GM18861 (cell line): ENCODE measurements around the gene PTRH1.

ENCODE experiments used
- ATAC-seq: cut with Tn5 transposase; IDR thresholded peaks from one replicate; pipeline ENCODE4 v1.9.1; 2021; ENCODE audit not compliant: unreplicated experiment

Gene PTRH1

DNA sequence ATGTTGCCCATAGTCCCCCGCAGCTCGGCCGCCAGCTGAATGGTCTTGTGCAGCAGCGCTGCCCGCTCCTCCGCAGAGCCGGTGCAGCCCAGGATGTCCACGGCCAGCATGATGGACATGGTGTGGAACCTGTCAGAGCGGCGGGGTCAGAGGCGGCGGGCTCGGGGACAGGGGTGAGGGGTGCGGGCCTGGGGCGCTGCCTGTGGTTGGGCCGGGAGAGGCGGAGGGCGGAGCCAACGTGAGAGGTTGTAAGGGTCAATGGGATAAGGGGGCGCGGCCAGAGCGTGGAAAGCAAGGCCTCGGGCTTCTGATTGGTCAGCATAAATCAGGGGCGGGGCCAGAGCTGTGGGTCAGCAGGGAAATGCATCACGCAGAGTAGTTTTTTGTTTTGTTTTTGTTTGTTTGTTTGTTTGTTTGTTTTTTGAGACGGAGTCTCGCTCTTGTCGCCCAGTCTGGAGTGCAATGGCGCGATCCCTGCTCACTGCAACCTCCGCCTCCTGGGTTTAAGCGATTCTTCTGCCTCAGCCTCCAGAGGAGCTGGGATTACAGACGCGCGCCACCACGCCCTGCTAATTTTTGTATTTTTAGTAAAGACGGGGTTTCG, 26.5 kb upstream of the PTRH1 start:
- ATAC-seq: no peak

DNA sequence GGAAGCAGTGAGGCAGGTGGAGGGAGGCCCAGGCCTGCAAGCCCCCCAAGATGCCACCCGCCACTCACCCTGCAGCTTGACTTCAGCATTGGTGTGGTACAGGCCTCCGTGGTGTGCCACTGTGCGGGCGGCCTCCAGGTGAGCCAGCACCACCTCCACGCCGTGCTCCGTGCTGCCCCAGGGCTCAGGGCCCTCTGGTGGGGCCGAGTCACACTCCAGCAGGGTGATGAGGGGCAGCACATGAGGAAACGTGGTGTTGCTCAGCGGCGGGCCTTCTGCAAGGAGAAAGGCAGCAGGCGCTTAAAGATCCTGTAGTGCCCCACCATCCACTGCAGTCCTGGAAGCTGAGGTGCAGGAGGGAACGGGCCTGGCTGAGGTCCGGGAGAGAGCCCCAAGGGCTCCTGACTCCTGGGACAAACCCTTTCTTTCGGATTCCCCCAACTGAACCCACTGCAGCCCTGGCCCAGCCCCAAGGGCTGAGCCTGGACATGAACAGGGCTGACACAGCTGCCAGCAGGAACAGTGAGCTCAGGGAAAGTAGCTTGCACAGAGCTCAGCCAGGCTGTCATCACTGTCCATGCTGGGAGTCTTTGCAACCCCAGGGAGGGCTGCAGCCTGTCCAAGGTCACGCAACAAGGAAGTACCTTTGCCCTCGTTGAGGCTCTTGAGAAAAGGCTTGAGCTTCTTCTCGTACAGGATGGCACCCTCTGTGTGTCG, 24.3 kb upstream of the PTRH1 start:
- no peak for ATAC-seq

DNA sequence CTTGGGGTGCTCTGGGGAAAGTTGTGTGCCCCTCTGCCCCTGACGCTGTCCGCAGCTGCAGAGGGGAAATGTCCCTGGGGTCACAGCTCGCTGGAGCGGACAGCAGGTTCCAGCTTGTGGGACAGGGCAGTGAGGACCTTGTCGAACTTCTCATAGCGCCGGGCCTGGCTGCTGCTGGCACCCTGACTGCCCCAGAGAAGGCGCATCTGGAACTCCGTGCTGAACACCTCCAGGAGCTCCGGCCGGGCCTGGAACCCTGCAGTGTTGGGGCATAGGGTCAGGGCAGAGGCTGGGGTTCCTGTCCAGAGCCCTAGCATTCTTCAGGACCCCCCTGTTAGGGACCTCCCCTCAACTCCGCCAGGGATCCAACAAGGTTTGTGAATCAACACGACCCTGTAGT, 23.2 kb upstream of the PTRH1 start:
- no peak for ATAC-seq

DNA sequence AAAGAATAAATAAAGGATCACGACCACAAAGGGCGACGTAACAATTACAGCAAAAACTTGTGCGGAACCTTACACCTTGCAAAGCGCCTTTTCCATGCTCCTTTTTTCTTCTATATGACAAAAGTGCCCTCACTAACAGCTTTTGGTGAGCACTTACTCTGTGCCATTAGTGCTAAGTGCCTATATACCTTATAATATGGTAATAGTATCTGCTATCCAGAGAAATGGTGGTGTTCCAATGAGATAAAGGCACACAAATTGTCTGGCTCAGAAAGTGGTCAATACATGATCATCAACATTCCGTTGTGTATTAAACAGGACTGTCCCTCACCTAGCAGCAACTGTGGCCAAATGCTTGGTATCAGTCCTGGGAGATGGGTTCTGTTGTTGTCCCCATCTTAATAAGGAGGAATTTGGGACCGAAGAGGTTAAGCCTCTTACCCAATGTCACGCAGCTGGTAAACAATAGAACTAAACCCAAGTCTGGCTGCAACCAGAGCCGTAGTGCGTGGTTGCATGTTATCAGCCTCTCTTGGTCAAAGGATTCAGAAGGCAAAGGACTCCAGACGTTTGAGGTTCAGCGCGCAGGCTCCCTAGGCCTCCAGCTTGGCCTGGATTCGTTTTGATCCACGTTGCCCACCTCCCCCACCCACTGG, 20.2 kb upstream of the PTRH1 start:
- peak; percentile 8 for ATAC-seq

DNA sequence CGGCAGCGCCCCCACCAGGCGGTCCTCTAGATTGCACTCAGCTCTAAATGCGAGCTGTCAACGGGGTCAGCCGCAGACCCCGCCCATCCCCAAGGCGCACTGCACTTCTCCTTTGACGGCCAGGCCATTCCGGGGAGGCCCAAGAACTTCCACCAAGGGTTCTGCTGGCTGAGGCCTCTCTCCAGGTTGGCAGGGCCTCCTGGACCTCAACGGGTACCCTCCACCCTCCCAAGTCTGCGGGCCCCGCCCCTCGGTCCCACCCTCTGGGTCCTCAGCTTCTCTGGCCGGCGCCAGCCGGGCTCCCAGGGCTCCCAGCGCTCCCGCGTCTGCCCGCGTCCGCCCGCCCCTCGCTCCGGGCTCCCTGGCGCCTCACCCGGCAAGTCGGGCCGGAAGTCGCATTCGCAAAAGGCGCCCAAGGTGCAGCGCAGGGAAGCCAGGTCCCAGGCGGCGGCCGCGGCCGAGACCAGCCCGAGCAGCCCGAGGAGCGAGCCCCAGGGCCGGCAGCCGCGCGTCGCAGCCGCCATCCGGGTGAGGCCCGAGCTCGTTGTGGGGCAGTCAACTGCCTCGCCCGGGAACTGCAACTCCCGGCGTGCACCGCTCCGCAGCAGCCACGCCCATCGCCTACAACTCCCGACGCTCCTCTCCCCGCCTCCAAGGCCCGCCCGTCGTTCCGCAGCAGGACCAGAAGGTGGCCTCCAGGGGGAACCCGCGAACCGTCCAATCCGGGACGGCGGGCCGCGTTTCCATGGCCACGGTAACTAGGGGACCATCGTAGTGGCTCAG, 19.5 kb upstream of the PTRH1 start, which contains the start of gene TOR2A:
TOR2A (minus strand) TSS at position 548 of the 783 bp plus-strand sequence; CDS start at position 524, 24 bp downstream.
- peak; percentile 72 for ATAC-seq

DNA sequence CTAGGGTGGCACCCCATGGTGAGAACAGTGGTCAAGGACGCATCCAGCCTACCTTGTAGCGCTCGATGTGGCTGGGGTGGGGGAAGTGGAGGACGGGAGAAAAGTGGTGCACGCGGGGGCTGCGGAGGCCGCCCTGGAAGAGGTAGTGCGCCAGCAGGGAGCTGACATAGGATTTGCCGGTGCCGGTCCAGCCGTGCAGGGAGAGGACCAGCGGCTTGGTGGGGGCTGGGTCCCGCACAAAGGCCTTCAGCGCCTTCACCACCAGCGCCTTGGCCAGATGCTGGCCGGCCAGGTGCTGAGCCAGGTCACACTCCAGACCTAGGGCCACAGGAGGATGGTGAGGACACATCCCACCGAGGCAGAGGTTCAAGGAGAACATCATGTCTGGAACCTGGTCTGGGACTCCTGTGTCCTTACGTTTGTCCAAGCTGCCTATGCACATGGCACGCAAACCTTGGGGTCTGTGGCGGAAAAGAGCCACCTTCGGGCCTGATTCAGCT, 18.8 kb upstream of the PTRH1 start:
- no peak for ATAC-seq

DNA sequence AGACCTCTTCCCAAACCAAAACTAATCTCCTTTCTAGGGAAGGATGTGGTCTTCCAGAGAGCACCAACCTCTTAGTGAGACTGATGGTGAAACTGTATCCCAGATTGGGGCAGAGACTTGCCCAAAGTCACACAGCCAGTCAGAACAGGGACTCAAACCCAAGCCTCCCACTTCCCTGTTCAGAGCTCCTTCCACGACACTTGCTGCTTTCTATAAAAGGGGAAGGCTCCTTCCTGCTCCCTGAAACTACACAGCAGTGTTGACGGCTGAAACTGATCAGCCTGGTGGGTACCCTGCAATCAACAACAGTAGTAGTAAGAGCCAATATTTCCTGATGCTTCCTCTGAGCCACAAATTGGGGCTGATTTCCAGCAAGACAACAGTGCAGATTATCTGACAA, 18.2 kb upstream of the PTRH1 start:
- ATAC-seq: no peak

DNA sequence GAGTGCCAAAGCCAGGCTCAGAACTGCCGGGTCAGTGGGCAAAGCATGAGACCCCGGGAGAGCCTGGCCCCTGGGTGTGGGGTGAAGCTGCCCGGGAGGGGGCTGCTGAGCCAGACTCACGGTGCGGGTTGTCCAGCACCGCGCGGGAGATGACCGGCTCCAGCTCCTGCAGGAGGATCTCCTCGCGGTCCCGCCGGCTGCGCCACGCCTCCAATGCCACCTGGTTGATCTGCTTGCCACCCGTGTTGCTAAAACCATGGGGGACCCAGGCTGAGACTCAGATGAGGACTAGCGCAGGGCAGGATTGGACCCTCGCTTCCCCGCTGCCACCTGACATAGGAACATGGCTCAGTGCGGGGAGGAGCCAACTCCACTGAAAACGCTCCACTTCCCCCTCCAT, 17.0 kb upstream of the PTRH1 start:
- ATAC-seq: no peak

DNA sequence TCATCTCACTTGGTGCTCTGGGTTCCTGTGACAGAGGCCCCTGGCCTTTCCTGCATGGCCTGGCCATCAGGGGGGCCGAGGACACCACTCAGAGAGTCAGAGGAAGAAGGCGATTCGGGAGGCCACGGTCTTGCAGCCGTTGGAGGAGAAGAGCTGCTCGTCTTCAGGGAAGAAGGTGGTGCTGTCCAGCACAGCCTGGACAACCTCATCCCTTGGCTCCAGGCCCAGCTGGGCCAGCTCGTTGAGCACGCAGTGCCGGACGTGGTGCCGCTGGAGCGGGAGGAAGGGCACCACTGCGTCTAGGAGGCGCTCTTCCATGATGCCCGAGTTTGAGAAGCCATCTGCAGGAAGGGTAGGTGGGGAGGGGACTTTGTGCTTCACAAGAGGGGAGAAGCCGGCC, 16.5 kb upstream of the PTRH1 start:
- no peak for ATAC-seq

DNA sequence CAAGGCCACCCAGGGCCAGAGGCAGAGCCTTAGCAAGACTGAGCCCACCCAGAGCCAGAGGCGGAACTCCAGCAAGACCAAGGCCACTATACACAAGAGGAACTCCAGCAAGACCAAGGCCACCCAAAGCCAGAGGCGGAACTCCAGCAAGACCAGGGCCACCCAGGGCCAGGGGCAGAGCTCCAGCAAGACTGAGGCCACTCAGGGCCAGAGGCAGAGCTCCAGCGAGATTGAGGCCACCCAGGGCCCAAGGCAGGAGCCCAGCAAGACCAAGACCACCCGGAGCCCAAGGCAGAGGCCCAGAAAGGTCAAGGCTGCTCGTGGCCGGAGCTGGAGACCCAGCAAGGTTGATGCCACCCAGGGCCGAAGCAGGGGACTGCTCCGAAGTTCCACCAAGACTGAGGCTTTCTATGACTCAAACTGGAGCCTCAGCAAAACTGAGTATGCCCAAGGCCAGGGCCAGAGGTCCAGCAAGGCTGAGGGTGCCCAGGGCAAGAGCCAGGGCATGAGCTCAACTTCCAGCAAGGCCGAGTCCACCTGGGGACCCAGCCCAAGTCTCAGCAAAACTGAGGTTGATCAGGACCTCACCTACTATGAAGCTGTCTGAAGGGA, 15.4 kb upstream of the PTRH1 start:
- ATAC-seq: no peak

DNA sequence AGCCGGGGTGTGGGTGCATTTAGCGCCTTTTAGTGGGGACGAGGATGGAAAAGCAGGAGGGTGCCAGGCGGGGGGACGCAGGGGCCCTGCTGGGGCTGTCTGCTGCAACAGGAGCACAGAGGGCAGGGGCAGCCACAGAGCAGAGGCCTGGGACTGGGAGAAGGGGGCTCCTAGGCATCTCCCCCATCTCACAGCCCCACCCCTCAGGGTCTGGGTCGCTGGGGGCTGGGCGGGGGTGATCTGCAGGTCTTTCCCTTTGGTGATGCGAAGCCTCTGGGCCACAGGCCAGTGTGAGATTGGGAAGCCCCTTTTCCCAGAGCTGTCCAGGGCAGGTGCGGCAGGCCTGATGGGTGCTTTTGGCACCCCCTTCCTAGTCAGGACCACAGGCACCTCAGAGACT, 14.8 kb upstream of the PTRH1 start:
- no peak for ATAC-seq

DNA sequence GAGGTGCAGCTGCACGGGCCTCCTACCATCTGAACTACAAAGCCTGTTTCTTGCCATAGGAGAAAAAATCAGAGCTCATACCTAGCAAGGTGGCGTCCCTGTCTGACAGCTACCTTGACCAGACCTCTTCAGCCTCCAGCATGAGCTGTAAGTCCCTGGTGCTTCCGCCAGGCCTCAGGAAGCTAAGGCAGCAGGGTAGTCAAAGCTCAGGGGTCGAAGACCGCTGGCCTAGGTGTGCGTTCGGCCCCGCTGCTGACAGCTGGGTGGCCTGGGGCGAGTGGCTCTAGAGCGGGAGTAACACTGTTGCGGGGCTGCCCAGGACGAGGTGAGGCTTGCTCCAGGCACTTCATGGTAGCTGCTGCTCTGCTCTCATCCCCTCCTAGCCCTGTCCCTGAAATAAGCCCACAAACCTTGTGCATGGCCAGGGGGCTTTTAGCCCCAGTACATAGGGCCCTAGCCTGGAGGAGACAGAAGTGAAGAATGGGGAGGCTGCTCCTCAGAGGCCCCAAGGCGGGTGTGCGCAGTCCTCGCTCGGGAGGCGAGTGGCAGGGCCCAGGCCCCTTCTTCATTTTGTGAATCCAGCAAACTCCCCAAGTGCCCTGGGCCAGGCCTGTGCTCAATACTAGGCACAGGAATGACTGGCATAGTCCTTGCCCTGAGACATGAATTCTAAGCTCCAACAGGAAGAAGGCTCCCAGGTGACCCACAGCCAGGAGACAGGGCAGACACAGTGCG, 14.2 kb upstream of the PTRH1 start:
- no peak for ATAC-seq

DNA sequence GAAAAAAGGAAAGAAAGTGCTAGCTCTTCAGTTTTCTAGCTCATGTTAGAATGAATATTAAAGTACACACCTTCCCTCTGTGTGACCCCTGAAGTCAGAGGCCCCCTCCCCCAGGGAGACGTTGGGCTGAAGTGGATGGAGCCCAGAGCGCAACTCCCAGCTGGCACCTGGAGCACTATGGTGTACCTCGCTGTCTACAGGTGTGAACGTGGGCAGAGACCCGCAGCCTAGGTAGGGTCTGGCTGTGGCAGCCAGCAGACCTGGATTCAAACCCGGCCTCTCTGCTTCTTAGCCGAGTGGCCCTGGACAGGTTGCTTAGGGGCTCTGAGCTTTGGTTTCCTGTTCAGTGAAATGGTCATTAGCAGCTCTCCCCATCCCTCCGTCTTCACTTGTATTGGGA, 13.3 kb upstream of the PTRH1 start:
- ATAC-seq: no peak

DNA sequence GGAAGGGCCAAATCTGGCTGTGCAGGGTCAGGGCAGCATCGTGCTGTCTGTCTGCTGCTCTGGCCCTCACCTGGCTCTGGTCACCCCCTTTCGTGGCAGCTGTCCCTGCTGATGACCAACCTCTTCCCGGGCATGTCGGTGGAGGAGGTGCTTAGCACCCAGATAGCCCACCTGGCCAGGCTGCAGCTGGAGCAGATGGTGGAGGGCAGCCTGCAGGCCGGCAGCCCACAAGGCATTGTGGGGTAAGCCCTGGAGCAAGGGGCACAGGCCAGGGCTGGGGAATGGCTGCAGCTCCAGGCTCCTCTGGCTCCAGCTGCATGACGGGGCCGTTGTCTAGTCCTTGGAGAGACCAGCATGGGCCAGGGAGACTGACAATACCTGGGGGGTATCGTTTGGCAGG, 11.4 kb upstream of the PTRH1 start:
- ATAC-seq: no peak

DNA sequence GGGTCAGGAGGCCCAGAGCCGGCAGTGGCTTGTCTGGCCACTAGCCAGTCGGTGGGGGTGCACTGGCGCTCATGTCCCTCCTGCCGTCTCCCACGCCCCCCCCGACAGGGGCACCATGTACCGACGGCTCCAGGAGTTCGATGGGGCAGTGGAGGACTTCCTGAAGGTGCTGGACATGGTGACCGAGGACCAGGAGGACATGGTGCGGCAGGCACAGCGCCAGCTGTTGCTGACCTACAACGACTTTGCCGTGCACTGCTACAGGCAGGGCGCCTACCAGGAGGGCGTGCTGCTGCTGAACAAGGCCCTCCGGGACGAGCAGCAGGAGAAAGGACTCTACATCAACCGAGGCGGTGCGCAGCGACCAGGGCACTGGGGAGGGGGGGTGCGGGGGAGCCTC, 8.5 kb upstream of the PTRH1 start:
- no peak for ATAC-seq

DNA sequence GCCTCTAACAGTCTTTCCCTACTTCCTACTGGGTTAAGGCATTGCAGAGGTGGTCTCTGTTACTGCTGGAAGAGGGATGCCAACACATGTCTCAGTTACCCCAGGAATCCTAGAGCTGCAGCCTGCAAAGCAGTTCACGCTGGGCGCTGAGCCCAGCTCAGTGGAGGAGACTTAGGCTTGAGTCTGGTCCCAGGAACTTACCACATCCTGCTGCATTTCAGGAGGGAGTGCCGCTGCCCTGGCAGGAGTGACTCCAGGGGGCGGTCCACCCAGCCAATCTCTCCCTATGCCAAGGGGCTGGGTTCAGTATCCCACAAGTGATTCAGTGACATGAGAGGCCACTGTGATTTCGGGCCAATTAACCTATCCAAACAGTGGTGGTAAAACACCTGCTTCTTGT, 8.0 kb upstream of the PTRH1 start:
- ATAC-seq: no peak

DNA sequence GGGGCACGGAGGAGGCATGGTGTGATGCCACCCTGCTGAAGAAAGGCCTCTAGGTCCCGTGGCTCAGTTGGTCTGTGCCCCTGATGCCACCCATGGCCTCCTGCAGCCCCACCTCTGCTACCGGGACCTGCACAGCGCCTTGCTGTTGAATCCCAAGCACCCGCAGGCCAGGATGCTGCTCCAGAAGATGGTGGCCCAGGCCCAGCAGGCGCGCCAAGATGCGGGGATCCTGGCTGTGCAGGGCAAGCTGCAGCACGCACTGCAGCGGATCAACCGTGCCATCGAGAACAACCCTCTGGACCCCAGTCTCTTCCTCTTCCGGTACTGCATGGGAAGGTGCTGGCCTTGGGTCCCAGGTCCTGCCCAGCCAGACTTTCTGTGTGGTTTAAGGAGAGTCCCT, 7.5 kb upstream of the PTRH1 start:
- ATAC-seq: no peak

DNA sequence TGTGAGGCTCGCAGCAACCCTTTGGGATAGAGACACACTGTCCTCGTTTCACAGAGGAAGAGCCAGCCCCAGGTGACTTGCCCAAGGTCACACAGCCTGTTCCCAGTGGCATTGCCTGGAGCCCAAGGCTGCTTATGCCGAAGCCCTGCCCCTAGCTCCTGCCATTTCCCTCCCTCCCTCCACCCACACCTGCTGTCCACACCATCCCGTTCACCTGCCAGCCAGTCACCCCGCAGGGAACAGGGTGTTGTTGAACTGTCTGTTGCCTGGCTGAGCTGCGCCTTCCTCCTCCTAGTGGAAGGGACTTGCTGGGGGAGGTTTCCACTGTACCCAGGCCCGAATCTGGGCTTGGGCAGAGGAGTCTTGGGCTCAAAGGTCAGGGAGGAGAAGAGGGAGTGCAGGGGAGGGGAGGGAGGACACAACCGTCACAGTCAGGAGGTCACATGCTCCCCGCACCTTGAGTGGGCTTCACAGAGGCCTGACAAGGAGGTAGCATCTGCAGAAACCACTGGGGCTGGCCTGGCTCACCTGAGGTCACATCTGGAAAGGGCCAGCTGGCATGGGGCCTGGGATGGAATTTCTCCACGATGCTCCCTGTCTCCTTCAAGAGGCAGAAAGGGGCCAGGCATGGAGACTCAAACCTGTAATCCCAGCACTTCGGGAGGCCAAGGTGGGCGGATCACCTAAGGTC, 6.7 kb upstream of the PTRH1 start:
- no peak for ATAC-seq

DNA sequence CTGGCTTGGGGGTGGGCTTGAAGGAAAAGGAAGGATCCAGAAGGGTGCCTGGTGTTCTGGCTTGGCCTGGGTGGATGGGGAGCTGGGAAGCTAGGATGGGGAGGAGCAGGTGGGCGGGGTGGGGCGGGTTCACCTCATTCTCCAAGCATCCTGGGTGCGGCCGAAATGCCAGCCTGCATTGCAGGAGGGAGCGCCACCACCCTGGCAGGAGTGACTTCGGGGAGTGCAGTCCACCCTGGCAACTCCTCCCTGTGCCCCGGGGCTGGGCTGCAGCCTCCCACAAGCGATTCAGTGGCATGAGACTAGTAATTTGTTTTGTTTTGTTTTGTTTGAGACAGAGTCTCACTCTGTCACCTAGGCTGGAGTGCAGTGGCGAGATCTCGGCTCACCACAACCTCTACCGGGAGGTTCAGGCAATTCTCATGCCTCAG, 5.9 kb upstream of the PTRH1 start:
- ATAC-seq: no peak

DNA sequence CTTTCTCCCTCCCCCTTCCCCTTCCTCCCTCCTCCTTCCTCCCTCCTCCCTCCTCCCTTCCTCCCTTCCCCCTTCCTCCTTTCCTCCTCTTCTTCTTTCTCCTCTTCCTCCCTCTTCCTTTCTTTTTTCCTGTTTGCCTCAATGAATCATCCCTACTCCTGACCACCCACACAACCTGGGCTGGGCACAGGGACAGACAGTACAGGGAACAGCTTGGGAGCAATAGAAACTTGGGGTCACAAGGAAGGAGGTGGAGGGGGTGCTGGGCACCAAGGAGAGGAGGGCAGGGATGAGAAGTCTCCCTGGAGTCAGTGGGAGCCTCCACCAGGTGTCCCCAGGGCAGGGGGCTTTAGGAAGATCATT, 5.4 kb upstream of the PTRH1 start:
- ATAC-seq: no peak
